HG03460 (cell line): ENCODE data around the gene PRDM10.
A peak's percentile ranks its signal among the peaks of the same experiment; 100 is the strongest.
"Not testable (repeated sequence)": the region's sequence is repeated elsewhere in the genome, so short reads cannot be mapped to it uniquely, and the experiment has no call there.

Experiments
- ATAC-seq: cut with Tn5 transposase; IDR thresholded peaks from one replicate; pipeline ENCODE4 v1.9.1; 2021; ENCODE audit not compliant: unreplicated experiment

PRDM10 gene

GRCh38 chr11:130002352-130002845 is at the start of gene PRDM10:
Gene PRDM10 (minus strand): TSS chr11:130002835. CDS start chr11:129960964, 41,871 bp downstream.
- peak; percentile 48 for ATAC-seq

GRCh38 chr11:130051082-130051481 is 48.4 kb upstream of the PRDM10 start:
- ATAC-seq: no peak

- ATAC-seq: no peak
Observed at GRCh38 chr11:130050257-130050656, 47.6 kb upstream of the PRDM10 start.

DNA sequence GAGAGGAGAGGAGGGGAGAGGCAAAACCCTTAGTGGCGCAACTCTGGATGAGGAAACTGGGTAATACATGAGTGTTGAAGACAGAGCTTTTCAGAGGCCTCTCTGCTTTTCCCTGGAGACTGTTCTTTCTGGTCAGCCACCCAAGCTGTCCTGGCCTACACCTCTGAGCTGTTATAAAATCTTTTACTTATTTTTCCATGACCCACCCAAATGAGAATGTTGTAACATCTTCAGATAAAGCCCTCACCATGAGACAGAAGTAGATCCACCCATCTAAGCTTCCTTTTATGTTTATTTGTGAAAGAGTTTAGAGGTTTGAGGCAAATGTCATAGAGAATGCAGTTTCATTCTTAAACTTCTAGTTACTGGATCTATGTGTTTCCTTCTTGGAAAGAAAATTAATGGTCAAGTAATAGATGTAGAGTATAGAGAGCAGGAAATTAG is 46.7 kb upstream of the PRDM10 start:
- no peak for ATAC-seq

DNA sequence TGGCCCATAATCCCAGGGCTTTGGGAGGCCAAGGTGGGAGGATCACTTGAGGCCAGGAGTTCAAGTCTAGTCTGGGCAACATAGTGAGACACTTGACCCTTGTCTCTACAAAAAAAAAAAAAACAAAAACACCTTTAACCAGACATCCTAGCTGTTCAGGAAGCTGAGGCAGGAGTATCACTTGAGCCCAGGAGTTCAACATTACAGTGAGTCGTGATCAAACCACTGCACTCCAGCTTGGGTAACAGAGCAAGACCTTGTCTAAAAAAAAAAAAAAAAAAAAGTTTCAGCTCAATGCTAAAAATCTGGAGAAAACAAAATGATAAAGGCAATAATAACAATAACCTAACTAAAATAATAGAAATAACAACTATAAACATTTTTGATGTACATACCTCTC is 44.5 kb upstream of the PRDM10 start:
- no peak for ATAC-seq

DNA sequence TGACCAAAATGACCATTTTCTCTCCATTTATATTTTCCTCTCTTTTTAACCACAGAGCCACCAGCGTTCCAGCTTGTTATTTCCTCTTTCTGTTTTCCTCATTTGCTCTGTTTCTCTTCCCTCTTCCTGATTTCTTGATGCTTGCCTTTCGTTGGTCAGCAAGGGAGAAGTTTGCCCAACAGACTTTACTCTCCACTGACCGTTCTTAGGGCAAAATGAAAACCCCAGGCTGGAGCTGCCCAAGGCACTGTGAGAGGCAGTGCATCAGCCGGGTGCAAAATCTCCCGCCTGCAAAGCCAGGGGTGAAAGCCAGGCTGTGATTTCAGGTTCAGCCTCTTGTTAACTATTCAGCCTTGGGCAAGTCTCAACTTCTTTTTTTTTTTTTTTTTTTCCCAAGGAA is 40.9 kb upstream of the PRDM10 start:
- no peak for ATAC-seq

GRCh38 chr11:130042093-130042591 is 39.5 kb upstream of the PRDM10 start:
- ATAC-seq: no peak

DNA sequence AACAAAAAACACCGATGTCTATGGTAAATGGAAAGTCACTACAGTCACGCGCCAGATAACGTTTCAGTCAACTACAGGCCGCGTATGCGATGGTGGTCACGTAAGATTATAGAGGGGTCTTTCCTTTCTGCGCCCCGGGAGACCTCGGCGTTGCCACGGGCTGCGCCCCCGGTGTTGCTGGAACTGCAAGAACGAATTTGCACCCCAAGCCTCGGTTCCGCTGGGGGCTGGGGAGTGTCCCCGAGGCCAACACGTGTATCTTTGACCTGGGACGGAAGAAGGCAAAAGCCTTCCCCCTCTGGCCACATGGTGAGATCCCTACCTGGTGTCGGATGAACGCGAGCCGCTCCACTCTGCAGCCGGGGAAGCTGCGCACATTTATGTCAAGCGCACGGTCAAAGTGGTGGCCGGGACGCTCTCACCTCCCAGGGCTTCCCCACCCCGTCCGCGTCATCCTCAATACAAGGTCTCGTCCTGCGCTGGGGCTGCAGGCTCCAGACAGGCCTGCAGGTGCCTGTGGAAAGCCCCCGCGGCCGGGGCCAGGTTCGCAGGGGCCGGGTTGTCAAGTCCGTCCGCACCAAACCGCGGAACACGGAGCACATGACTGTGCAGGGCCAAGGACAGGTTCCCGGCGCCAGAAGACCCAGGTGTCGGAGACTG is 37.8 kb upstream of the PRDM10 start:
- no peak for ATAC-seq

- ATAC-seq: no peak
Observed at GRCh38 chr11:130037881-130038585, 35.4 kb upstream of the PRDM10 start.

DNA sequence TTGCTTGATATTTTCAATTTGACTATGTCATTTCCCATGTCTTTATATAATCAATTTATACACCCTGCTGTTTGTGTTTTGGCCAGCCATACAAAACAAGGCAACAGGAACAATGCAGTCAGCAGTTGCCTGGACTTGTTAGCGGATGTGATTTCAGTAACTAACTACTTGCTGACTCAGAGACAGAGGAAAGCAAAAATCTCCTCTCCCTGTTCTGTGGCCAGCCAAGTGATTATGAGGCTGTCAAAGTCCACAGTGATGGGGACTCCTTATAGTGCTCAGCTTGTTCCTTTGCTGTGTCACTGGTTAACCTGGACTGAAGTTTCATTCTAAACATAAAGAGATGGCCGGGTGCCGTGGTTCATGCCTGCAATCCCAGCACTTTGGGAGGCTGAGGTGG is 34.4 kb upstream of the PRDM10 start:
- no peak for ATAC-seq

- ATAC-seq: no peak
Observed at GRCh38 chr11:130034236-130034635, 31.6 kb upstream of the PRDM10 start.

- no peak for ATAC-seq
Observed at GRCh38 chr11:130032931-130033330, 30.3 kb upstream of the PRDM10 start.

- no peak for ATAC-seq
Observed at GRCh38 chr11:130031945-130032344, 29.3 kb upstream of the PRDM10 start.

DNA sequence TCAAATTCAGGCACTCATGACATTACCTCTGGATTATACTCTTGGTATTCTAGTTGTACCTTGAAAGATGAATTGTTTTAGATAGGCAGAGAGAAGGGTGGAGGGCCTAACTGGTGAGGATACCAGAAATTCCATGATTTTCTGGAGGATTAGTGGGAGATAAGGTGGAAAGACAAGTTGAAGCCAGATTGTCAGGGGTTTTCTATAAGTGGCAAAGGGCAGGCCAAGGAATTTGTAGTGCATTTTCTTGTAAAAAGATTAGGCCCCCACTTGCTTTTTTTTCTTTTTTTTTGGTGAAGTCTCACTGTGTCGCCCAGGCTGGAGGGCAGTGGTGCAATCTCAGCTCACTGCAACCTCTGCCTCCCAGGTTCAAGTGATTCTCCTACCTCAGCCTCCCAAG is 28.4 kb upstream of the PRDM10 start:
- no peak for ATAC-seq

DNA sequence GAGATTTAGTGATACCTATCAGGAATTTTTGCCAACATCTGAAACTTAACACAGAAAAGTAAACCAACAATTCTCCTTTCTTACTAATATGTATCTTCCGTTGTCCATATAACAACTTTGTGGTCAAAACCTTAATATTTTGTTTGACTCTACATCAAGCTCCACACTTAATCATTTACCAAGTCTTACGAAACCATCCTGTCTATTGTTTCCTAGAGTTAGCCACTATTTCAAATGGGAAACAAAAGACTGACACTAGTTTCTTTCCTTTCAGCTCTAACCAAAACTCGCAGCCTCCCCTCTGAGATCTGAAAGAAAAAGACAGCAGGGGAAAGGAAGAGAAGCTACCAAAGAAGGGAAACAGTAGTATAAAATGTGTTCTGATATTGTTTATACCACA is 26.5 kb upstream of the PRDM10 start:
- ATAC-seq: no peak

DNA sequence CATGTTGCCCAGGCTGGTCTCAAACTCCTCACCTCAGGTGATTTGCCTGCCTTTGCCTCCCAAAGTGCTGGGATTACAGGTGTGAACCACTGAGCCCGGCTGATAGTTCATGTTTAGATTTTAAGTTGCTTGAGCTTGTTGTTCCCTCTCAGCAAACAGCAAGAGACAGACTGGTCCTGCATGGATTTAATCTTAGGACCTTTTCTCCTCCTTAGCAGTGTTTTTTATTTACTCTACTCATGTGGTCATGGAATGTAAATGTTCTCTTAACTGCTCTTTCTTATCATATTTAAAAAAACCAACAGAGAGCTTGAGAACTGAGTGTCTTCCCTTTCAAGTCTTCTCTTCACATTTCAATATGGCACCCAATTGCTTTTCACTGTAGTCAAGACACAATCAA is 22.7 kb upstream of the PRDM10 start:
- no peak for ATAC-seq

DNA sequence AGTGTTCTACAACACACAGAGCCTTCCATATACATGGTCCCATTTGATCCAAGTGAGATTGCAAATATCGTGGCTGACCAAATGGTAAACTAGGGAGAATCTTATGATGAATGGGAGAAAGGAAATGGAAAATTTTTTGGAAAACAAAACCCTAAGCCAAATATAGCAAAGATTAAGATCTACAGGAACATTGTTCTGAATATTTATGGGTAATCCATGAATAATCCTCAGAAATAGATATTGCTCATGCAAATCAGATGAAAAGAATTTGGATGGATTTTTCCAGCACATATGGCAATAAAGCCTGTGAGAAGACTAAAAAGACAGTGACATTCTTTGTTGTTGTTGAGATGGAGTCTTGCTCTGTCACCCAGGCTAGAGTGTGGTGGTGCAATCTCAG is 21.7 kb upstream of the PRDM10 start:
- ATAC-seq: no peak

GRCh38 chr11:130023204-130023603 is 20.6 kb upstream of the PRDM10 start:
- peak; percentile 96 for ATAC-seq

- ATAC-seq: peak; percentile 16
Observed at GRCh38 chr11:130022799-130023198, 20.2 kb upstream of the PRDM10 start.

DNA sequence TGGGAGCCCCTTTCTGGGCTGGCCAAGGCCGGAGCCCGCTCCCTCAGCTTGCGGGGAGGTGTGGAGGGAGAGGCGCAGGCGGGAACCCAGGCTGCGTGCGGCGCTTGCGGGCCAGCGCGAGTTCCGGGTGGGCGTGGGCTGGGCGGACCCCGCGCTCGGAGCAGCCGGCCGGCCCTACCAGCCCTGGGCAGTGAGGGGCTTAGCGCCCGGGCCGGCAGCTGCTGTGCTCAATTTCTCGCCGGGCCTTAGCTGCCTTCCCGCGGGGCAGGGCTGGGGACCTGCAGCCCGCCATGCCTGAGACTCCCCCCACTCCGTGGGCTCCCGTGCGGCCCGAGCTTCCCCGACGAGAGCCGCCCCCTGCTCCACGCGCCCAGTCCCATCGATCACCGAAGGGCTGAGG is 19.0 kb upstream of the PRDM10 start:
- ATAC-seq: not testable (repeated sequence)

DNA sequence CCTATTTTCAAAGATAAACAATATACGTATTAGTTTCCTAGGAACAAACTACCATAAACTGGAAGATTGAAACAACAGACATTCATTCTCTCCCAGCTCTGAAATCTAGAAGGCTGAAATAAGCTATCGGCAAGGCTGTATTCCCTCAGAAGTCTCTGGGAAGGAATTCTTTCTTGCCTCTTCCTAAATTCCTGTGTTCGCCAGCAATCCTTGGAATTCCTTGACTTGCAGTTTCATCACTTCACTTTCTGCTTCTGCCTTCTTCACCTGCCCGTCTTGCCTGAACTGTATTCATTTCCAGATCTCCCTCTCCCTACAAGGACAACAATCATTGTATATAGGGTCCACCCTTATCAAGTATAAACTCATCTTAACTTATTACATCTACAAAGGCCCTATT is 17.7 kb upstream of the PRDM10 start:
- no peak for ATAC-seq

DNA sequence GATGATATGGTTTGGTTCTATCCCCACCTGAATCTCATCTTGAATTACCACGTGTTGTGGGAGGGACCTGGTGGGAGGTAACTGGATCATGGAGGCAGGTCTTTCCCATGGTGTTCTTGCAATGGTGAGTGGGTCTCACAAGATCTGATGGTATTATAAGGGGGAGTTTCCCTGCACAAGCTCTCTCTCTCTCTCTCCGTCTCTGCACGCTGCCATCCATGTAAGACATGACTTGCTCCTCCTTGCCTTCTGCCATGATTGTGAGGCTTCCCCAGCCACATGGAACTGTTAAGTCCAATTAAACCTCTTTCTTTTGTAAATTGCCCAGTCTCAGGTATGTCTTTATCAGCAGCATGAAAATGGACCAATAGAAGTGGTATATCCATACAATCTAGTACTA is 13.2 kb upstream of the PRDM10 start:
- not testable (repeated sequence) for ATAC-seq
